GM23338 (cell line): ENCODE data around the gene QPCTL. TPM values are rescaled to one million over a fixed set of nuclear protein-coding genes. Genes with fewer than 3 reads are reported as not detected.

ENCODE experiments used
- ATAC-seq: fragments of 200-7000 bp; cut with Tn5 transposase; 3 replicates; pipeline ENCODE4 v1.9.1; 2020
- DNase-seq: peaks from one replicate; pipeline ENCODE4 v3.0.0-alpha.2; 2015; ENCODE audit warnings: low spot score
- H2AFZ ChIP-seq: fragments of 200-600 bp; sonication (generic); 2 replicates; pipeline ENCODE4 v1.8.0; 2016; ENCODE audit warnings: antibody characterized with exemption, mild to moderate bottlenecking, moderate library complexity
- H3F3A ChIP-seq: fragments of 200-600 bp; sonication (generic); replicated peaks from 2 replicates; pipeline ENCODE4 v1.8.0; 2017; ENCODE audit warnings: antibody characterized with exemption, mixed run types, low read depth
- H3K27ac ChIP-seq: fragments of 200-600 bp; sonication (generic); 2 replicates; pipeline ENCODE4 v1.6.1; 2016; ENCODE audit warnings: low read depth
- H3K27me3 ChIP-seq: fragments of 200-600 bp; sonication (generic); 2 replicates; pipeline ENCODE4 v1.8.0; 2016; ENCODE audit warnings: mild to moderate bottlenecking, mixed run types, moderate library complexity; ENCODE audit not compliant: insufficient read depth
- H3K36me3 ChIP-seq: fragments of 200-600 bp; sonication (generic); 2 replicates; pipeline ENCODE4 v1.8.0; 2016; ENCODE audit warnings: mild to moderate bottlenecking; ENCODE audit not compliant: insufficient read depth
- H3K4me1 ChIP-seq: fragments of 200-600 bp; sonication (generic); 2 replicates; pipeline ENCODE4 v1.8.0; 2016; ENCODE audit warnings: mild to moderate bottlenecking, moderate library complexity; ENCODE audit not compliant: insufficient read depth
- H3K4me2 ChIP-seq: fragments of 200-600 bp; sonication (generic); 2 replicates; pipeline ENCODE4 v1.7.1; 2017; ENCODE audit warnings: mixed run types
- H3K4me3 ChIP-seq: fragments of 200-600 bp; sonication (generic); 2 replicates; pipeline ENCODE4 v1.6.1; 2016; ENCODE audit warnings: mixed run types
- H3K79me2 ChIP-seq: fragments of 200-600 bp; sonication (generic); replicated peaks from 2 replicates; pipeline ENCODE4 v1.8.0; 2017; ENCODE audit warnings: mild to moderate bottlenecking; ENCODE audit not compliant: insufficient read depth
- H3K9me2 ChIP-seq: fragments of 200-600 bp; sonication (generic); 2 replicates; pipeline ENCODE4 v1.8.0; 2017; ENCODE audit not compliant: insufficient read depth
- H4K20me1 ChIP-seq: fragments of 200-600 bp; sonication (generic); replicated peaks from 2 replicates; pipeline ENCODE4 v1.8.0; 2017; ENCODE audit warnings: mild to moderate bottlenecking; ENCODE audit not compliant: insufficient read depth
- H3K27ac Mint-ChIP-seq: 2 replicates; pipeline ENCODE4 v1.8.0; 2020; ENCODE audit warnings: inconsistent platforms, mild to moderate bottlenecking, moderate library complexity, mixed read lengths
- H3K27me3 Mint-ChIP-seq: 3 replicates; pipeline ENCODE4 v1.8.0; 2022; ENCODE audit warnings: low read depth, mild to moderate bottlenecking, moderate library complexity, mixed read lengths, inconsistent platforms; ENCODE audit not compliant: insufficient read depth, poor library complexity
- H3K36me3 Mint-ChIP-seq: 3 replicates; pipeline ENCODE4 v1.8.0; 2021; ENCODE audit warnings: low read depth, mild to moderate bottlenecking, inconsistent platforms, moderate library complexity, mixed read lengths
- H3K4me1 Mint-ChIP-seq: 3 replicates; pipeline ENCODE4 v1.8.0; 2020; ENCODE audit warnings: mild to moderate bottlenecking, inconsistent platforms, mixed read lengths
- H3K4me3 Mint-ChIP-seq: 3 replicates; pipeline ENCODE4 v1.8.0; 2021; ENCODE audit warnings: moderate library complexity, mild to moderate bottlenecking, inconsistent platforms, mixed read lengths
- H3K9me3 Mint-ChIP-seq: 3 replicates; pipeline ENCODE4 v1.8.0; 2020; ENCODE audit warnings: moderate library complexity, mild to moderate bottlenecking, inconsistent platforms, mixed read lengths
- EZH2 ChIP-seq: fragments of 200-600 bp; sonication (generic); IDR thresholded peaks from one replicate; pipeline ENCODE4 v1.8.0; 2017; ENCODE audit warnings: antibody characterized with exemption, mild to moderate bottlenecking, low read depth; ENCODE audit not compliant: unreplicated experiment
- JUNB ChIP-seq: IDR thresholded peaks from one replicate; pipeline ENCODE4 v1.6.1; 2016; ENCODE audit warnings: antibody characterized with exemption; ENCODE audit not compliant: unreplicated experiment
- POLR2AphosphoS5 ChIP-seq: IDR thresholded peaks from 2 replicates; pipeline ENCODE4 v1.6.1; 2016; ENCODE audit warnings: antibody characterized with exemption, low read depth
- REST ChIP-seq: IDR thresholded peaks from one replicate; pipeline ENCODE4 v1.6.1; 2018; ENCODE audit warnings: antibody characterized with exemption; ENCODE audit not compliant: unreplicated experiment
- ZNF114 ChIP-seq: fragments of 250-450 bp; sonication (Bioruptor Pico); IDR thresholded peaks from 2 replicates; pipeline ENCODE4 v1.5.0; 2020; ENCODE audit warnings: mild to moderate bottlenecking, moderate library complexity
- ZNF331 ChIP-seq: fragments of 250-450 bp; sonication (Bioruptor Pico); IDR thresholded peaks from 2 replicates; pipeline ENCODE4 v1.5.0; 2020; ENCODE audit warnings: low read depth, mild to moderate bottlenecking, moderate library complexity
- ZNF462 ChIP-seq: fragments of 250-450 bp; sonication (Bioruptor Pico); IDR thresholded peaks from 2 replicates; pipeline ENCODE4 v1.5.0; 2020; ENCODE audit warnings: mild to moderate bottlenecking, moderate library complexity
- polyA plus RNA-seq: library from polyadenylated mRNA; unstranded; fragments of >200 nt; fragmentation: Nextera tagmentation; extraction: Ambion mirVana; gene quantifications from 2 replicates; pipeline ENCODE4 v1.2.1, GENCODE V29; 2016
- total RNA-seq: library from RNA; depleted of rRNA; stranded (reverse); fragments of >200 nt; shearing (Covaris generic); gene quantifications from 2 replicates; pipeline ENCODE4 v1.2.3, GENCODE V29; 2014
- TF ChIP-seq, protein P1 (sequence below), 2 experiments: fragments of 200-600 bp in 1 of 2; sonication (generic) in 1 of 2; conservative IDR thresholded peaks; 2 replicates each; pipeline versions ENCODE4 v1.5.1 to v1.6.1; 2016 to 2017; ENCODE audit warnings: antibody characterized with exemption in 2 of 2, low read depth in 2 of 2, mild to moderate bottlenecking in 2 of 2, moderate library complexity in 1 of 2
- TF ChIP-seq, protein P2 (sequence below): IDR thresholded peaks from 2 replicates; pipeline ENCODE4 v1.6.1; 2016; ENCODE audit warnings: antibody characterized with exemption

The QPCTL gene
- total and polyA plus RNA-seq, 2 experiments from 2014 or later = 10.6 to 26.2 TPM

DNA sequence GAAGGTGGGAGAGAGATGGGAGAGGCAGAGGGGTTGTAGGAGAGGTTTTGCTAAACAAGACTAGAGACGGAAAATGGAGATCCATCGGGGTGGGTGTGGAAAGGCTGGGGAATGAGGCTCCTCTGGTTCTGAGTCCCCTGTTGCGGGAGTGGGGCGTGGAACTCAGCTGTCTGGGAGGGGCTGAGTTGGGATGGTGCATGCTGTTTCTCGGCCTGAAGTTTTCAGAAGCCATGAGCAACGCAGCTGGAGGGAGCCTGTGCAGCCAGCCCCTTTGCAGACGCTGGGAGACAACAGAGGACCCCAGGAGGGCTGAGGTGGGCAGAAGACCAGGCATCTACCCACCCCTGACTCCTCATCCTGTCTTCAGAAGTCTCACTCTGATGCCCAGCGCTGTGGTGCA, 31.8 kb upstream of the QPCTL start (continued):
- TF ChIP-seq ZNF114 (no peak), ZNF331 (CRISPR knock-in tag) (no peak)
- TF ChIP-seq, protein P1, sequence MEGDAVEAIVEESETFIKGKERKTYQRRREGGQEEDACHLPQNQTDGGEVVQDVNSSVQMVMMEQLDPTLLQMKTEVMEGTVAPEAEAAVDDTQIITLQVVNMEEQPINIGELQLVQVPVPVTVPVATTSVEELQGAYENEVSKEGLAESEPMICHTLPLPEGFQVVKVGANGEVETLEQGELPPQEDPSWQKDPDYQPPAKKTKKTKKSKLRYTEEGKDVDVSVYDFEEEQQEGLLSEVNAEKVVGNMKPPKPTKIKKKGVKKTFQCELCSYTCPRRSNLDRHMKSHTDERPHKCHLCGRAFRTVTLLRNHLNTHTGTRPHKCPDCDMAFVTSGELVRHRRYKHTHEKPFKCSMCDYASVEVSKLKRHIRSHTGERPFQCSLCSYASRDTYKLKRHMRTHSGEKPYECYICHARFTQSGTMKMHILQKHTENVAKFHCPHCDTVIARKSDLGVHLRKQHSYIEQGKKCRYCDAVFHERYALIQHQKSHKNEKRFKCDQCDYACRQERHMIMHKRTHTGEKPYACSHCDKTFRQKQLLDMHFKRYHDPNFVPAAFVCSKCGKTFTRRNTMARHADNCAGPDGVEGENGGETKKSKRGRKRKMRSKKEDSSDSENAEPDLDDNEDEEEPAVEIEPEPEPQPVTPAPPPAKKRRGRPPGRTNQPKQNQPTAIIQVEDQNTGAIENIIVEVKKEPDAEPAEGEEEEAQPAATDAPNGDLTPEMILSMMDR (conservative IDR thresholded peaks at IDR 0.05; ENCODE audit: low read depth in 2 of 2) = no peak

- Mint-ChIP-seq H3K4me3 (no peak overlapping the region), H3K27me3 (peaks cover 18% of the 10 kb centered on the region), H3K36me3 (no peaks in the 10 kb centered on the region; the same call in 2 of the 3 replicates), H3K4me1 (peaks cover 13% of the 10 kb centered on the region), H3K27ac (no peak overlapping the region), H3K9me3 (no peaks in the 10 kb centered on the region)
- Histone ChIP-seq H3F3A (peaks cover 12% of the 10 kb centered on the region), H2AFZ (peak overlapping the region; percentile 59), H3K27ac (no peak overlapping the region), H3K36me3 (no peaks in the 10 kb centered on the region), H4K20me1 (no peaks in the 10 kb centered on the region), H3K4me3 (no peak overlapping the region), H3K27me3 (peaks cover 19% of the 10 kb centered on the region), H3K4me1 (peaks cover 8% of the 10 kb centered on the region; the same call in 1 of the 2 replicates), H3K9me2 (no peaks in the 10 kb centered on the region), H3K79me2 (no peaks in the 10 kb centered on the region), H3K4me2 (no peak overlapping the region)
- TF ChIP-seq ZNF462 = no peak
- TF ChIP-seq, protein P1 (conservative IDR thresholded peaks at IDR 0.05; ENCODE audit: low read depth in 2 of 2) = no peak
- TF ChIP-seq JUNB = no peak
- TF ChIP-seq REST = no peak
- TF ChIP-seq EZH2 = no peak
- TF ChIP-seq, protein P2, sequence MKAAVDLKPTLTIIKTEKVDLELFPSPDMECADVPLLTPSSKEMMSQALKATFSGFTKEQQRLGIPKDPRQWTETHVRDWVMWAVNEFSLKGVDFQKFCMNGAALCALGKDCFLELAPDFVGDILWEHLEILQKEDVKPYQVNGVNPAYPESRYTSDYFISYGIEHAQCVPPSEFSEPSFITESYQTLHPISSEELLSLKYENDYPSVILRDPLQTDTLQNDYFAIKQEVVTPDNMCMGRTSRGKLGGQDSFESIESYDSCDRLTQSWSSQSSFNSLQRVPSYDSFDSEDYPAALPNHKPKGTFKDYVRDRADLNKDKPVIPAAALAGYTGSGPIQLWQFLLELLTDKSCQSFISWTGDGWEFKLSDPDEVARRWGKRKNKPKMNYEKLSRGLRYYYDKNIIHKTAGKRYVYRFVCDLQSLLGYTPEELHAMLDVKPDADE = no peak
- TF ChIP-seq POLR2AphosphoS5 = no peak
- ATAC-seq (no peak), DNase-seq (no peak)
Measured at GRCh38 chr19:45663800-45664199, 28.7 kb upstream of the QPCTL start.
